Mesenteric fat pad (tissue), 1 donor: ENCODE measurements around the gene CD59. TPM values are rescaled to one million over a fixed set of nuclear protein-coding genes. Genes with fewer than 3 reads are reported as not detected.
"Not testable (repeated sequence)": the region's sequence is repeated elsewhere in the genome, so short reads cannot be mapped to it uniquely, and the experiment has no call there.

Experiments used
- DNase-seq: peaks from one replicate; pipeline ENCODE4 v3.0.0-alpha.2; 2020; ENCODE audit warnings: low spot score
- total RNA-seq: library from RNA; stranded (reverse); fragmentation: NEBNext Ultra II Directional; extraction: Animal tissue kit (Norgen Biotek cat#: 25700); gene quantifications from one replicate; pipeline ENCODE4 v1.2.1, GENCODE V29; 2021
- donor health status: DM: yes; HTN: yes; CAD: no.

The CD59 gene
- total RNA-seq, 1 donor from 2014 or later, result 659 TPM

- no peak for DNase-seq
Observed at GRCh38 chr11:33668951-33669596, 67.1 kb downstream of the CD59 start.

- DNase-seq, result no peak
Observed at GRCh38 chr11:33668468-33668825, 67.8 kb downstream of the CD59 start.

GRCh38 chr11:33667819-33668467 lies 68.3 kb downstream of the CD59 start:
- DNase-seq, result no peak

- no peak for DNase-seq
Observed at GRCh38 chr11:33665350-33666106, 70.7 kb downstream of the CD59 start.

- DNase-seq, result no peak
Observed at GRCh38 chr11:33664827-33665226, 71.4 kb downstream of the CD59 start.

- DNase-seq, result no peak
Observed at GRCh38 chr11:33664166-33664565, 72.1 kb downstream of the CD59 start.

- DNase-seq, result no peak
Observed at GRCh38 chr11:33663121-33663520, 73.1 kb downstream of the CD59 start.

- not testable (repeated sequence) for DNase-seq
Observed at GRCh38 chr11:33661526-33661925, 74.7 kb downstream of the CD59 start.

- no peak for DNase-seq
Observed at GRCh38 chr11:33660962-33661361, 75.3 kb downstream of the CD59 start.

GRCh38 chr11:33659370-33660139 lies 76.7 kb downstream of the CD59 start:
- DNase-seq, result no peak

- no peak for DNase-seq
Observed at GRCh38 chr11:33658195-33658900, 77.9 kb downstream of the CD59 start.

- no peak for DNase-seq
Observed at GRCh38 chr11:33657757-33658156, 78.5 kb downstream of the CD59 start.

GRCh38 chr11:33656768-33657167 lies 79.5 kb downstream of the CD59 start:
- DNase-seq, result no peak

GRCh38 chr11:33655842-33656600 lies 80.2 kb downstream of the CD59 start:
- DNase-seq, result no peak

- no peak for DNase-seq
Observed at GRCh38 chr11:33654594-33654993, 81.6 kb downstream of the CD59 start.

Other genes with a start within 250 kb of the CD59 start
- 3.4 TPM for gene C11orf91, start 35.6 kb downstream of the CD59 start, total RNA-seq
- 26.4 TPM for gene FBXO3, start 38.1 kb upstream of the CD59 start, total RNA-seq
- gene LMO2, start 155.7 kb upstream of the CD59 start, total RNA-seq, result 27.3 TPM